T-helper 17 cell (primary cell): ENCODE data around the gene LSM10. TPM values are rescaled to one million over a fixed set of nuclear protein-coding genes. Genes with fewer than 3 reads are reported as not detected.

ENCODE experiments used
- ATAC-seq: fragments of 150-1000 bp; cut with Tn5 transposase; 2 replicates; pipeline ENCODE4 v1.10.0; 2021; ENCODE audit warnings: mild to moderate bottlenecking, moderate library complexity
- DNase-seq, 3 donors: peaks; one replicate each; pipeline versions ENCODE4 v3.0.0 to v3.0.0-alpha.2; 2020 to 2021
- H3K9me3 ChIP-seq: one replicate; pipeline ENCODE4 v1.7.0; 2013; ENCODE audit warnings: low read length, mild to moderate bottlenecking; ENCODE audit not compliant: control insufficient read depth, poor library complexity, severe bottlenecking
- H3K27ac Mint-ChIP-seq: one replicate; pipeline ENCODE4 v1.8.0; 2022; ENCODE audit warnings: mild to moderate bottlenecking, moderate library complexity, mixed read lengths
- H3K27me3 Mint-ChIP-seq: one replicate; pipeline ENCODE4 v1.8.0; 2022; ENCODE audit warnings: mixed read lengths
- H3K36me3 Mint-ChIP-seq: one replicate; pipeline ENCODE4 v1.8.0; 2022; ENCODE audit warnings: low read depth, mixed read lengths
- H3K4me1 Mint-ChIP-seq: one replicate; pipeline ENCODE4 v1.8.0; 2022; ENCODE audit warnings: mild to moderate bottlenecking, mixed read lengths
- H3K4me3 Mint-ChIP-seq: one replicate; pipeline ENCODE4 v1.8.0; 2022; ENCODE audit warnings: mild to moderate bottlenecking, moderate library complexity, mixed read lengths
- total RNA-seq, 4 donors: library from RNA in 2 of 4; stranded (reverse) in 2 of 4; gene quantifications; one replicate each; pipeline ENCODE4 v1.2.3 and lab custom pipeline; 2022 to 2026

LSM10 gene
- total RNA-seq: 10 to 100 TPM; 26.4 to 31.1 TPM
- total RNA-seq (lab: John Stamatoyannopoulos, UW): 12.1 to 12.2 reads per million in 2 donors

DNA sequence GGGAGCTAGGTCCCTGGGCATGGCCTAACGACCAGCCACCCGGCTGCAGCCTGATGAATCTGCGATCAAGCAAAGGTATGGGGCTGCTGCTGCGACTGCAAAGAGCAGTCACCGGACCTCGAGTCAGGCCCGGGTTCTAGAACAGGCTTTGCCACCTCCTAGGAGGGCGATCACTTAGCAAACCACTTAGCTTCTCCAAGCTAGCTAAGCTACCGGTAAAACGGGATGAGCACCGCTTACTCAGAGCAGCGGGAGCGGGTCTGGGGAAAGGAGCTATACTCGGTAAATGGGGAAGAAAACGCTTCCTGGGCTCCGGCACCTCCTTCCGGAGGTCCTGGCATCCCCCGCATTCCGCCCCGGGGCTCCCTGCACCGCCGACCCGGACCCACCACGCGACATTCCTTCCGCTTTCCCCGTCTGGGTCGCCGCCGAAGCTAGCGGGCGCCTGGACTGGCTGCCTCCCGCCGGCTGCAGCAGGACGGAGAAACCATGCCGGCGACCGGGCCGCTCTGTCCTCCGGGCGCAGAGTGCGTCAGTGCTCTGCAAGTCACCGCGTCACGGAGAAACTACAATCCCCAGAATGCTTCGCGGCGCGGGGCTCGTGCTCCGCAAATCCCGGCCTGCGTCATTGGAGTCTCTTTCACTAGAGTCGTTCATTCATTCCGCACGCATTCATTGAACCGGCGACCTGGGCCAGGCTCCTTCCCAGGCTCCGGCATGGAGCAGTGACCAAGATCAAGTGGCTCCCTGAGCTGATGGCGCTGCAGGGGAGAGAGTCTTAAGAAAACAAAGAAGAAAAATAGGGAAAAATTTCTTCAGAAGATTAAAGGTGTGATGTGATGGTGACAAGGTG is at the start of gene LSM10:
Gene LSM10, minus strand, starts transcription at position 531 of the 853 bp plus-strand sequence. CDS start 3,779 bp downstream, outside the sequence.
- Mint-ChIP-seq H3K36me3 (peaks cover 3% of the 10 kb centered on the region), H3K4me1 (peaks cover 27% of the 10 kb centered on the region), H3K27me3 (no peaks in the 10 kb centered on the region), H3K27ac (peak within 1 kb of the TSS; percentile 99), H3K4me3 (peak within 1 kb of the TSS; percentile 100)
- ATAC-seq (peak; percentile 81), DNase-seq (peak; percentile 79 to 82 (median 81))
- no peaks in the 10 kb centered on the region for H3K9me3 ChIP-seq

DNA sequence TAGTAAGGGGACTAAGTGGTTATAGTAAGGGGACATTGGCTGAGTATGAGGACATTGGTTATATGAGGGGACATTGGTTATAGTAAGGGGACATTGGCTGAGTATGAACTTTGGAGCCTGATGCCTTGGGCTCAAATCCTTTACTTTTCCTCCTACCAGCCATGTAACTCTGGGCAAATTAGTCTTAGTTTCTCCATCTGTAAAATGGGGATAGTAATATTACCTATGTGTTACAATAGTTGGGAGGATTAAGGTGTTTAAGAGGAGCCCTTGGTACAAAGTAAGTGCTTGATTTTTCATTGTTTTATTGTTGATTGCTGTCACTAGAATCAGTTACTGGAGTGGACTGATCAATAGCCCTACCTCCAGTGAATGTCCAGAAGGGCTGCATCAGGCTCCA is 49.7 kb upstream of the LSM10 start:
- peaks cover 20% of the 10 kb centered on the region for H3K4me1 Mint-ChIP-seq
- H3K4me3 Mint-ChIP-seq: no peak overlapping the region
- H3K36me3 Mint-ChIP-seq: no peaks in the 10 kb centered on the region
- no peaks in the 10 kb centered on the region for H3K27me3 Mint-ChIP-seq
- DNase-seq (no peak), ATAC-seq (no peak)
- no peak overlapping the region for H3K27ac Mint-ChIP-seq
- no peaks in the 10 kb centered on the region for H3K9me3 ChIP-seq

DNA sequence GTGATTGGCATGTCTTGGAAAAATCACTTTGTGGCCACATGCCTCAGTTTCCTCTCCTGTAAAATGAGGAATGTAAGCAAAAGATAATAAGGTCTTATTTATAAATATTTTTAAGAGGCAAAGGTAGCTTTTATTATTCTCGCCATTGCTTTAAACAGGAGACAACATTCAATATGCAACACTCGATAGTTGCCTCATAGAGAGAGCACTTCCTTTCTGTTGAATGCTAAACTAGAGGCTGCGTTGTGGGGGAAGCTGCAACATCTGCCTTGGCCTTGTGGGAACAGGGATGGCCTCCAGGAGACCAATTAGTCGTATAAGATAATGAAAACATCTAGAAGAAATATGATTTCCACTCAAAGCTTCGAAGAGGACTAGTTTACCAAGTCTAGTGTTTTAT is 49.0 kb upstream of the LSM10 start:
- H3K4me1 Mint-ChIP-seq: peaks cover 19% of the 10 kb centered on the region
- H3K4me3 Mint-ChIP-seq: no peak overlapping the region
- ATAC-seq: no peak
- no peaks in the 10 kb centered on the region for H3K9me3 ChIP-seq
- H3K27me3 Mint-ChIP-seq: no peaks in the 10 kb centered on the region
- no peaks in the 10 kb centered on the region for H3K36me3 Mint-ChIP-seq
- H3K27ac Mint-ChIP-seq: no peak overlapping the region
- DNase-seq: no peak

DNA sequence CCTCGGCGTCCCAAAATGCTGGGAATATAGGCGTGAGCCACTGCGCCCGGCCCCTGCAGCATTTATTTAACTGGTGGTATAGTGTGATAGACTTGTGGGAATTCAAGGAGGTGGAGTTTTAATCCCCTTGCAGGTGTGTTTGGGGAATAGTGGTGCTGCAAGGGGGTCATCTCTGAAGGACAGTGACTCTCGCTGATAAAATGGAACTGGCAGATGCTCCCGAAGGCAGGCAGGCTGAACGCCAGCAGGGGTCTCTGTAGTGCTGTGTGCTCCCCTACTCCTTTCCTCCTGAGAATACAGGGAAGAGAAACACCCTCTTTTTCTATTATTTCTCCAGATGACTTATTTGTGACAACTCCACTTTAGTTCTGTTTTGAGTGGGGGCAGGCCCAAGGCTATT is 48.6 kb upstream of the LSM10 start:
- no peak overlapping the region for H3K4me3 Mint-ChIP-seq
- no peak overlapping the region for H3K27ac Mint-ChIP-seq
- DNase-seq (no peak), ATAC-seq (no peak)
- no peaks in the 10 kb centered on the region for H3K36me3 Mint-ChIP-seq
- peaks cover 14% of the 10 kb centered on the region for H3K4me1 Mint-ChIP-seq
- H3K27me3 Mint-ChIP-seq: no peaks in the 10 kb centered on the region
- no peaks in the 10 kb centered on the region for H3K9me3 ChIP-seq

DNA sequence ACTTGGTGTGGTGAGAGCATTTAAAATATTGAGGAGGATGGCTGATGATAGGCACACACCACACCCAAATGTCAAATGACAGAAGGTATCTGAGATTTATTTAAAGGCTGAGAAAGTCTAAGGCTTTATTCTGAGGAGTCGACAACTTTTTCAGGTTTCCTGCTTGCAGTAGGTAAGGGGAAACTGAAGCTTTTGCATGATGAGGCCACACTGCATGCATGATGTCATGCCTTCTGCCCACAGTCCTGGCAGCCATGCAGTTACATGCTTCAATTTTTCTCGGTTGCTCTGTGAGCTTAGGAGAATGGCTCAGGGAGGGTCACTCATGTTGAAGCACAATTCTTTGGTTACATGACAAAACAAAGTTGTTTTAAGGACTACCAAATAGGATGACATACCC is 45.6 kb upstream of the LSM10 start:
- H3K9me3 ChIP-seq: no peaks in the 10 kb centered on the region
- no peak for ATAC-seq
- no peak for DNase-seq
- peaks cover 1% of the 10 kb centered on the region for H3K4me1 Mint-ChIP-seq
- H3K36me3 Mint-ChIP-seq: no peaks in the 10 kb centered on the region
- no peaks in the 10 kb centered on the region for H3K27me3 Mint-ChIP-seq
- H3K27ac Mint-ChIP-seq: no peak overlapping the region
- H3K4me3 Mint-ChIP-seq: no peak overlapping the region

DNA sequence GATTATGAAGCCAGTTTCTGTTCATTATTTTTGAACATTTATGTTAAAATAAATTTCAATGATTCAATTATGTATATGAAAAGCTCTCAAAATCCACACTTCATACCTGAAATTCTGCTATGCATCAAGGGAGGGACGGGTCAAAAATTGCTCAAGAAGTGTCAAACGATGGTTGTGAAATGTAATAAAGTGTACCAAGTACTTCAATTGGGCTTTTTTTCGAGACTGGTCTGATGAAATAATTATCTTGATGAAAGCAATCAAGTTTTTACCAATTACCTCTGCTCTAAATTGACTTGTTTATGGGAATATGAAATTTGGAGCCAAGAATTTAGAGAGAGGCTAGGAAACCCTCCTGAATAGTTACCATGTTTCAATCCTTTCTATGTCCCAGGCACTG is 44.6 kb upstream of the LSM10 start:
- Mint-ChIP-seq H3K4me3 (no peak overlapping the region), H3K27me3 (no peaks in the 10 kb centered on the region), H3K4me1 (no peaks in the 10 kb centered on the region), H3K36me3 (no peaks in the 10 kb centered on the region), H3K27ac (no peak overlapping the region)
- no peak for ATAC-seq
- no peaks in the 10 kb centered on the region for H3K9me3 ChIP-seq
- DNase-seq: no peak

DNA sequence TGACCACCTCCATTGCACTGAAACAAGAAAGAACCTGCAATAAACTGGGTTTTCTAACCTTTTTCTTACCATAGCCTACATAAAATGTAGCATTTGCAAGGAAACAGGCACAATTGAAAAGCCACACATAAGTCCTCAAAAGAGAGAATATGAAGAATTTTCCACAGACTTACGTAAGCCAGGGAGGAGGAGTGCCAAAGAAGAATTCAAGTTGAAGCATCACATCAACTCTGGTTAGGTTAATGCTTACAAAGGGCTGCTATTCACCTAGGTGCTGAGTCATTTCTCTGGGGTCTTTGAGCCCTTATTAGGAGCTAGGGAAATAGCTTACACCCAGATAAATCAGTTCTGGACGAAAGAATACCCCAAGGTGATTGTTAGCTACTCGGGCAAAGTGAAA is 42.9 kb upstream of the LSM10 start:
- Mint-ChIP-seq H3K27ac (no peak overlapping the region), H3K4me3 (no peak overlapping the region), H3K4me1 (no peaks in the 10 kb centered on the region), H3K27me3 (no peaks in the 10 kb centered on the region), H3K36me3 (no peaks in the 10 kb centered on the region)
- DNase-seq: no peak
- no peaks in the 10 kb centered on the region for H3K9me3 ChIP-seq
- ATAC-seq: no peak

DNA sequence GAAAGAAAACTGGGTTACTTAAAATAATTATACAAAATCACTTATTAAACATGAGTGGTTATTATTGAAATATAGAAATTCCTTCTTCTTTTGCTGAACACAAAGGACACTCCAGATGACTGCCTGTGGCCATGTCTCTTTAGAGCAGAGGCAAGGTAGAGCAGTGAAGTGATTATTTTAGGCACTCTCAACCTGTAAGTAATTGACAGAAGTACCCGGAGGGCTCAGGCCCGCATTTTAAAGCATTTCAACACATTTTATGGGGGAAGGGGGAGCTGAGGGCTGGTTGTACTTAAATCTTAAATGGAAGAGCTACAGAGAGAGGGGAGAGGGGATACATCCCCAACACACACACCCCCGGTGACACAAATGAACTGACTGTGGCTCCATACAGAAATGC is 42.3 kb upstream of the LSM10 start:
- H3K9me3 ChIP-seq: no peaks in the 10 kb centered on the region
- no peaks in the 10 kb centered on the region for H3K27me3 Mint-ChIP-seq
- H3K36me3 Mint-ChIP-seq: no peaks in the 10 kb centered on the region
- H3K27ac Mint-ChIP-seq: no peak overlapping the region
- H3K4me3 Mint-ChIP-seq: no peak overlapping the region
- no peak for ATAC-seq
- DNase-seq: no peak
- H3K4me1 Mint-ChIP-seq: no peaks in the 10 kb centered on the region

DNA sequence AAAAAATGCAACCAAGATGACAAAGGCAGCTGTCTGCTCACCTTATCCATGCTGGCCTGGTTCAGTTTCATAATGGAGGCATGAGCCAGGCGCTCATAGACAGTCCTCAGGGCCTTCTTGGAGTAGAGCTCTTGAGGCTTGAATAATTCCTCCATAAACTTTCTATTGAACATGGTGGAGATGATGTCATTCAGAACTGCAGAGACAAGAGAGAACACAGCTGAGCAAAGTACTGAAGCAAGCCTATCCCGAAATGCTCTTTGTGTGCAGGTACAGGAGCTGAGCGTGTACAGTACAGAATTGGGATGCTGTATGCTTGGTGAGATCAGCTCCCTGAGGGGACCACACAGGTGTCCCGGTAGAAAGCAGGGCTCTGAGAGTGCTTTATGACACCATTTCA is 41.0 kb upstream of the LSM10 start:
- Mint-ChIP-seq H3K4me3 (no peak overlapping the region), H3K27me3 (no peaks in the 10 kb centered on the region)
- no peak for ATAC-seq

DNA sequence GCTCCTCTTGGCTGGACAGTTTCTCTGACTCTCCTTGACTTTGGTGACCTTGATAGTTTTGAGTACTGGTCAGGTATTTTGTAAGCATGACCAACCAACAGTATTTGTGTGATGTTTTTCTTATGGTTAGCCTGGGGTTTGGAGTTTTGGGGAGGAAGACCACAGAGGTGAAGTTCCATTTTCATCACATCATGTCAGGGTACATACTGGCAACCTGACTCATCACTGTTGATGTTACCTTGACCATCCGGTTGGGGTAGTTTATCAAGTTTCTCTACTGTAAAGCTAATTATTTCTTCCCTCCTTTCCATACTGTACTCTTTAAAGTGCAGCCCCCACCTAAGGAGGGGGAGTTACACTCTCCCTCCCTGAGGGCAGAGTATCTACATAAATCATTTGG is 39.1 kb upstream of the LSM10 start:
- no peak overlapping the region for H3K27ac Mint-ChIP-seq
- no peak for DNase-seq
- no peak overlapping the region for H3K4me3 Mint-ChIP-seq
- H3K27me3 Mint-ChIP-seq: no peaks in the 10 kb centered on the region
- no peaks in the 10 kb centered on the region for H3K9me3 ChIP-seq
- no peaks in the 10 kb centered on the region for H3K36me3 Mint-ChIP-seq
- ATAC-seq: no peak
- H3K4me1 Mint-ChIP-seq: peaks cover 7% of the 10 kb centered on the region

More for the DNA sequence above, 41.0 kb upstream of the LSM10 start:
- H3K36me3 Mint-ChIP-seq: no peaks in the 10 kb centered on the region
- H3K27ac Mint-ChIP-seq: no peak overlapping the region
- H3K4me1 Mint-ChIP-seq: peaks cover 2% of the 10 kb centered on the region
- no peaks in the 10 kb centered on the region for H3K9me3 ChIP-seq
- DNase-seq: no peak

DNA sequence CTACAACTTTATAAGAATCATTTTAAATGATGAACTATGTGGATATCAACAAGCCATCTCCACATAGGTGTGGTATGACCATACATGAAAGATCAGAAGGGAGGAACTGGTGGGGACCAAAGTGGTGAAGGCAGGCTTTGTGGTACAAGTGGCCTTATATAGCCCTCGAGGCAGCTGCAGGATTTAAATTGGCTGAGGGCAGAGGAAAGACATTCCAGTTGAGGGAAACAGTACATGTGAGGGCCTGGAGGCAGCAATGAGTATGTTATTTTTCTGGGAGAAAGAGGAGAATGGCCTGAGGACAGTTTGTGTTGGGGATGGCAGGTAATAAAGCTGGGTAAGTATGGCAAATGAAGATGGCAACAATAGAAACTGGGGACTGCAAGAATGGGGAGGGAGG is 35.4 kb upstream of the LSM10 start:
- no peaks in the 10 kb centered on the region for H3K9me3 ChIP-seq
- ATAC-seq (no peak), DNase-seq (no peak)
- Mint-ChIP-seq H3K27me3 (peaks cover 4% of the 10 kb centered on the region), H3K27ac (no peak overlapping the region), H3K4me3 (no peak overlapping the region), H3K4me1 (peaks cover 7% of the 10 kb centered on the region), H3K36me3 (peaks cover 5% of the 10 kb centered on the region)

DNA sequence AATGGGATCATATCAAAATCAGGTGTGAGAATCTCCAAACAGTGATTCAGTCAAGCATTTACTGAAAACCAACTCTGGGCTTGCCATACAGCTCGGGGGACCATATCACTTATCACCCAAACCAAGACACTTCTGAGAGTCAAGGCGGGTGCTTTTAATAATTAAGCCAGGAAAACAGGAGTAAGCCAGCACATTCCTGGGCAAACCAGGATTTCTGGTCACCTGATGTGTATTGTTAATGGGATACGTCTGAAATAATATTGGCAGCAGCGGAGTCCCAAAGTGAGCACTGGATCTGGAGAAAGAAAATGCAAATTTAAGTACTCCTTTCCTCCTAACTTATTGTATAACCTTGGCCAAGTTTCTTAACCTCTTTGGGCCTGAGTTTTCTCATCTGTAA is 34.9 kb upstream of the LSM10 start:
- H3K4me1 Mint-ChIP-seq: peaks cover 7% of the 10 kb centered on the region
- no peaks in the 10 kb centered on the region for H3K9me3 ChIP-seq
- no peak for ATAC-seq
- H3K4me3 Mint-ChIP-seq: no peak overlapping the region
- no peak overlapping the region for H3K27ac Mint-ChIP-seq
- H3K36me3 Mint-ChIP-seq: peaks cover 5% of the 10 kb centered on the region
- no peak for DNase-seq
- H3K27me3 Mint-ChIP-seq: peaks cover 4% of the 10 kb centered on the region

DNA sequence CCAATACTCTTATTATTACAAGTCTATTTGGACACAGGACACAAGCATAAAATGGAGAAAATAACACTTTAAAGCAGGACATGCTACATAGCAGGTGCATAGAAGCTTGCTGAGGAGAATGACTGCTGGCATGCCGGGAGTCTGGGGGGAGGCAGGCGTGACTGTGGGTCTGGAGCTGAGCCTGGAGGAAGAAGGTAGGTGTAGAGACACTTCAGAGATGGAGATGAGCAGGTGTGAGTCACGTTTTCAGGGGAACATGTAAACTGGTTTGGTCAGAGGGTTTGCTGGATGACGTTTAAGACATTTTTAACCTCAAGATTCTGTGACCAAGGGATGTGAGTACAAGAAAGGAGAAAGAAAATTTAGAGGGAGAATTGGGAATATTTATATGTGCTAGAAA is 28.1 kb upstream of the LSM10 start:
- ATAC-seq (no peak), DNase-seq (no peak)
- Mint-ChIP-seq H3K4me1 (peaks cover 3% of the 10 kb centered on the region), H3K27me3 (peaks cover 2% of the 10 kb centered on the region), H3K27ac (no peak overlapping the region), H3K36me3 (peaks cover under 1% of the 10 kb centered on the region), H3K4me3 (no peak overlapping the region)
- no peaks in the 10 kb centered on the region for H3K9me3 ChIP-seq

DNA sequence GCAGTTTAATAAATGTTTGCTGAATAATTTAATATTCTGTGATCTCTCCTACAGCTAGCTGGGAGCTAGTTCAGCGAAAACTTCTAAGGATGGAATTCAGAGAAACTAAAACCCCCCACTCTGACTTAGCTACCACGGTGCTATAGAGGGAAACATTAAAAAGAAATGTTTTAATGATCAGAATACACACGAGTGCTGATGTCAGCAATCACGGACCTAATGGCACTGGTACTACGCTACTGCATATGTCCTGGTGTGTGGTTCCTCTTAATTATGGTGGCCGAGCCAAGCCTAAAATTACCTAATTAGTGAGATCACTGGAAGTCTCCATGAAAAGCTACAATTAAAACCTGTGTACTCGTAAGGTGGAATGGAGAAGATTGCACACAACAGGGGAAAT is 23.9 kb upstream of the LSM10 start:
- DNase-seq (no peak), ATAC-seq (no peak)
- Mint-ChIP-seq H3K27ac (peak overlapping the region; percentile 92), H3K27me3 (no peaks in the 10 kb centered on the region), H3K4me3 (no peak overlapping the region), H3K4me1 (peaks cover 16% of the 10 kb centered on the region), H3K36me3 (no peaks in the 10 kb centered on the region)
- no peaks in the 10 kb centered on the region for H3K9me3 ChIP-seq
